HepG2 (cell line): ENCODE measurements around the gene IGDCC3.

Experiments used
- CTCF ChIP-seq: sonication (generic); formaldehyde crosslinking; IDR thresholded peaks from 2 replicates; pipeline ENCODE4 v1.5.0; 2020; ENCODE audit warnings: mild to moderate bottlenecking, missing genetic modification reagents, moderate library complexity
- JUN ChIP-seq: sonication (generic); formaldehyde crosslinking; IDR thresholded peaks from 2 replicates; pipeline ENCODE4 v1.4.0; 2020; ENCODE audit warnings: mild to moderate bottlenecking, missing genetic modification reagents
- JUND ChIP-seq: sonication (generic); formaldehyde crosslinking; IDR thresholded peaks from 2 replicates; pipeline ENCODE4 v1.8.0; 2022; ENCODE audit warnings: mild to moderate bottlenecking, missing genetic modification reagents
- KDM5B ChIP-seq: sonication (generic); formaldehyde crosslinking; IDR thresholded peaks from 2 replicates; pipeline ENCODE4 v1.4.0; 2020; ENCODE audit warnings: missing genetic modification reagents, mild to moderate bottlenecking, borderline replicate concordance
- MEIS2 ChIP-seq: sonication (generic); formaldehyde crosslinking; IDR thresholded peaks from 2 replicates; pipeline ENCODE4 v1.9.0; 2021; ENCODE audit warnings: mild to moderate bottlenecking, missing genetic modification reagents
- NFYB ChIP-seq: sonication (generic); formaldehyde crosslinking; IDR thresholded peaks from 2 replicates; pipeline ENCODE4 v1.4.0; 2020; ENCODE audit warnings: missing genetic modification reagents
- SP1 ChIP-seq, 2 experiments: fragments of 450-650 bp in 1 of 2; sonication (generic) in 1 of 2; formaldehyde crosslinking in 1 of 2; IDR thresholded peaks; 2 replicates each; pipeline versions ENCODE4 v1.4.0 to v1.6.1; 2016 to 2020; ENCODE audit warnings: missing genetic modification reagents in 1 of 2
- XRCC5 ChIP-seq: fragments of 200-400 bp; formaldehyde crosslinking; optimal IDR thresholded peaks from 2 replicates; pipeline ENCODE3; 2017; ENCODE audit warnings: mild to moderate bottlenecking, low read length
- ZNF501 ChIP-seq: sonication (generic); formaldehyde crosslinking; IDR thresholded peaks from 2 replicates; pipeline ENCODE4 v1.5.1; 2020; ENCODE audit warnings: mild to moderate bottlenecking, moderate library complexity, missing genetic modification reagents
- TF ChIP-seq, protein P1 (sequence below), 2 experiments: IDR thresholded peaks; 2 replicates each; pipeline ENCODE4 v1.6.1; 2011 to 2012; ENCODE audit warnings: low read length in 2 of 2, borderline replicate concordance in 1 of 2, low read depth in 1 of 2, mild to moderate bottlenecking in 1 of 2, moderate library complexity in 1 of 2
- TF ChIP-seq, protein P2 (sequence below): sonication (generic); formaldehyde crosslinking; IDR thresholded peaks from 2 replicates; pipeline ENCODE4 v1.8.1; 2022; ENCODE audit warnings: low read depth, mild to moderate bottlenecking, missing genetic modification reagents
- TF ChIP-seq, protein P3 (sequence below): sonication (generic); formaldehyde crosslinking; IDR thresholded peaks from 2 replicates; pipeline ENCODE4 v1.9.0; 2022; ENCODE audit warnings: missing genetic modification reagents, mild to moderate bottlenecking, borderline replicate concordance

DNA sequence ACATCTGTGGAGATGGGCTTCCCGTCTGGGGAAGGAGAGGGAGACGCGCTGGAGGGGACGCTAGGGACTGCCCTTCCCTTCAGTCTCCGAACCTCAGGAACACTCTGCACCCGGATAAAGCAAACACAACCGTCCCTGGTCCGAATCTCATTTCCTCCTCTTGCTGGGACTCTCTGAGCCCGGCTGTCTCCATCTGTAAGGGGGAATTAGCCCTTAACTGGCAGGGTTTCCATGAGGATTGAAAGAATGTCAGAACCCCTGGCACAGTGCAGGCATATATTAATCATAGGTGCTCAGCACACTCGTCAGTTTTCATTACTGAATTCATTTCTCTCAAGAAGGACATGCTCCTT is 19.1 kb upstream of the IGDCC3 start:
- no peak for TF ChIP-seq MEIS2 (CRISPR knock-in tag)
- no peak for TF ChIP-seq JUND (CRISPR knock-in tag)
- TF ChIP-seq CTCF (CRISPR knock-in tag) = no peak
- TF ChIP-seq, protein P1, sequence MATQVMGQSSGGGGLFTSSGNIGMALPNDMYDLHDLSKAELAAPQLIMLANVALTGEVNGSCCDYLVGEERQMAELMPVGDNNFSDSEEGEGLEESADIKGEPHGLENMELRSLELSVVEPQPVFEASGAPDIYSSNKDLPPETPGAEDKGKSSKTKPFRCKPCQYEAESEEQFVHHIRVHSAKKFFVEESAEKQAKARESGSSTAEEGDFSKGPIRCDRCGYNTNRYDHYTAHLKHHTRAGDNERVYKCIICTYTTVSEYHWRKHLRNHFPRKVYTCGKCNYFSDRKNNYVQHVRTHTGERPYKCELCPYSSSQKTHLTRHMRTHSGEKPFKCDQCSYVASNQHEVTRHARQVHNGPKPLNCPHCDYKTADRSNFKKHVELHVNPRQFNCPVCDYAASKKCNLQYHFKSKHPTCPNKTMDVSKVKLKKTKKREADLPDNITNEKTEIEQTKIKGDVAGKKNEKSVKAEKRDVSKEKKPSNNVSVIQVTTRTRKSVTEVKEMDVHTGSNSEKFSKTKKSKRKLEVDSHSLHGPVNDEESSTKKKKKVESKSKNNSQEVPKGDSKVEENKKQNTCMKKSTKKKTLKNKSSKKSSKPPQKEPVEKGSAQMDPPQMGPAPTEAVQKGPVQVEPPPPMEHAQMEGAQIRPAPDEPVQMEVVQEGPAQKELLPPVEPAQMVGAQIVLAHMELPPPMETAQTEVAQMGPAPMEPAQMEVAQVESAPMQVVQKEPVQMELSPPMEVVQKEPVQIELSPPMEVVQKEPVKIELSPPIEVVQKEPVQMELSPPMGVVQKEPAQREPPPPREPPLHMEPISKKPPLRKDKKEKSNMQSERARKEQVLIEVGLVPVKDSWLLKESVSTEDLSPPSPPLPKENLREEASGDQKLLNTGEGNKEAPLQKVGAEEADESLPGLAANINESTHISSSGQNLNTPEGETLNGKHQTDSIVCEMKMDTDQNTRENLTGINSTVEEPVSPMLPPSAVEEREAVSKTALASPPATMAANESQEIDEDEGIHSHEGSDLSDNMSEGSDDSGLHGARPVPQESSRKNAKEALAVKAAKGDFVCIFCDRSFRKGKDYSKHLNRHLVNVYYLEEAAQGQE (IDR thresholded peaks at IDR 0.05; ENCODE audit: borderline replicate concordance in 1 of 2, low read depth in 1 of 2, low read length in 2 of 2) = no peak
- no peak for TF ChIP-seq NFYB (CRISPR knock-in tag)
- TF ChIP-seq JUN (CRISPR knock-in tag) = no peak
- no peak for TF ChIP-seq ZNF501 (CRISPR knock-in tag)
- TF ChIP-seq SP1 (IDR thresholded peaks at IDR 0.05) = no peak
- TF ChIP-seq SP1 (CRISPR knock-in tag; IDR thresholded peaks at IDR 0.05) = no peak
- TF ChIP-seq XRCC5 = no peak
- TF ChIP-seq, protein P2, sequence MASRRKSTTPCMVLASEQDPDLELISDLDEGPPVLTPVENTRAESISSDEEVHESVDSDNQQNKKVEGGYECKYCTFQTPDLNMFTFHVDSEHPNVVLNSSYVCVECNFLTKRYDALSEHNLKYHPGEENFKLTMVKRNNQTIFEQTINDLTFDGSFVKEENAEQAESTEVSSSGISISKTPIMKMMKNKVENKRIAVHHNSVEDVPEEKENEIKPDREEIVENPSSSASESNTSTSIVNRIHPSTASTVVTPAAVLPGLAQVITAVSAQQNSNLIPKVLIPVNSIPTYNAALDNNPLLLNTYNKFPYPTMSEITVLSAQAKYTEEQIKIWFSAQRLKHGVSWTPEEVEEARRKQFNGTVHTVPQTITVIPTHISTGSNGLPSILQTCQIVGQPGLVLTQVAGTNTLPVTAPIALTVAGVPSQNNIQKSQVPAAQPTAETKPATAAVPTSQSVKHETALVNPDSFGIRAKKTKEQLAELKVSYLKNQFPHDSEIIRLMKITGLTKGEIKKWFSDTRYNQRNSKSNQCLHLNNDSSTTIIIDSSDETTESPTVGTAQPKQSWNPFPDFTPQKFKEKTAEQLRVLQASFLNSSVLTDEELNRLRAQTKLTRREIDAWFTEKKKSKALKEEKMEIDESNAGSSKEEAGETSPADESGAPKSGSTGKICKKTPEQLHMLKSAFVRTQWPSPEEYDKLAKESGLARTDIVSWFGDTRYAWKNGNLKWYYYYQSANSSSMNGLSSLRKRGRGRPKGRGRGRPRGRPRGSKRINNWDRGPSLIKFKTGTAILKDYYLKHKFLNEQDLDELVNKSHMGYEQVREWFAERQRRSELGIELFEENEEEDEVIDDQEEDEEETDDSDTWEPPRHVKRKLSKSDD = no peak
- TF ChIP-seq, protein P3, sequence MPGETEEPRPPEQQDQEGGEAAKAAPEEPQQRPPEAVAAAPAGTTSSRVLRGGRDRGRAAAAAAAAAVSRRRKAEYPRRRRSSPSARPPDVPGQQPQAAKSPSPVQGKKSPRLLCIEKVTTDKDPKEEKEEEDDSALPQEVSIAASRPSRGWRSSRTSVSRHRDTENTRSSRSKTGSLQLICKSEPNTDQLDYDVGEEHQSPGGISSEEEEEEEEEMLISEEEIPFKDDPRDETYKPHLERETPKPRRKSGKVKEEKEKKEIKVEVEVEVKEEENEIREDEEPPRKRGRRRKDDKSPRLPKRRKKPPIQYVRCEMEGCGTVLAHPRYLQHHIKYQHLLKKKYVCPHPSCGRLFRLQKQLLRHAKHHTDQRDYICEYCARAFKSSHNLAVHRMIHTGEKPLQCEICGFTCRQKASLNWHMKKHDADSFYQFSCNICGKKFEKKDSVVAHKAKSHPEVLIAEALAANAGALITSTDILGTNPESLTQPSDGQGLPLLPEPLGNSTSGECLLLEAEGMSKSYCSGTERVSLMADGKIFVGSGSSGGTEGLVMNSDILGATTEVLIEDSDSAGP (CRISPR knock-in tag) = no peak
- TF ChIP-seq KDM5B (CRISPR knock-in tag) = no peak
